ENCODE results near the gene TMPRSS7. TPM values are rescaled to one million over a fixed set of nuclear protein-coding genes. Genes with fewer than 3 reads are reported as not detected.

TMPRSS7 gene
- total and polyA plus RNA-seq, 2 of the 8 experiments (the other 6 are each of a cell fraction or from before 2014, with no cell fraction given) = not detected

GRCh38 chr3:112032098-112032731 lies 2.3 kb upstream of the TMPRSS7 start (continued):
- no peak for TF ChIP-seq CHD7 (IDR thresholded peaks at IDR 0.05; ENCODE audit: insufficient replicate concordance, low read length)
- no peak for TF ChIP-seq HDAC6 (IDR thresholded peaks at IDR 0.05; ENCODE audit: low read depth, low read length)
- no peak for TF ChIP-seq ATF3 (IDR thresholded peaks at IDR 0.05; ENCODE audit: insufficient read depth, low read depth, low read length)
- no peak for TF ChIP-seq RAD21 (IDR thresholded peaks at IDR 0.05 in 1 of 2, conservative IDR thresholded peaks at IDR 0.05 in 1 of 2; ENCODE audit: low read depth in 2 of 2, low read length in 2 of 2)
- TF ChIP-seq CTBP2 (IDR thresholded peaks at IDR 0.05; ENCODE audit: borderline replicate concordance, insufficient read depth, insufficient read length, low read length) = no peak
- TF ChIP-seq TAF1 (IDR thresholded peaks at IDR 0.05; ENCODE audit: low read depth, low read length) = no peak
- TF ChIP-seq CBX5 (IDR thresholded peaks at IDR 0.05; ENCODE audit: low read depth, low read length) = no peak
